Measurements from ENCODE around the gene NUP188. TPM values are rescaled to one million over a fixed set of nuclear protein-coding genes. Genes with fewer than 3 reads are reported as not detected.

NUP188 gene
- total and polyA plus RNA-seq, 2 of the 13 experiments (the other 11 are each of a cell fraction or from before 2014, with no cell fraction given) = 28.0 to 38.5 TPM

DNA sequence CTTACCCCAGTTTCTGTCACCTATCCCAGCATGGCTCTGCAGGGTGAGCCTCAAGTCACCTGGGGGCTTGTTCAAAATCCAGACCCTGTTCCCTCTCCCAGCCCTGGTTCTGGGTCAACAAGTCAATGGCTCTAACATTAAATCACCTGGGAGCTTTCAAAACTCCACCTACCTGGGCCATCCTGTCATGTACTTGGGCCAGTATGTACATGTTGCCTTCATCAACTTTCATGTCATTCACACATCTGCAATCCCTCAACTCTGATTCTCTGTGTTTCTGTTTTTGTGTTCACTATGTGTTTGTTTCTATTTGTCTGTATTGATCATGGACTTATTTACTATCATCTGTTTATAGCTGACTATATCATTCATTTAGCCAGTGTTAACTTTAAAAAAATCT lies 82.7 kb downstream of the NUP188 start (continued):
- no peak for TF ChIP-seq NONO (IDR thresholded peaks at IDR 0.05)
- TF ChIP-seq NONO (CRISPR knock-in tag; conservative IDR thresholded peaks at IDR 0.05) = no peak
- no peak for TF ChIP-seq ZZZ3 (CRISPR knock-in tag; IDR thresholded peaks at IDR 0.05; ENCODE audit: borderline replicate concordance)
- TF ChIP-seq NPAS2 (CRISPR knock-in tag; IDR thresholded peaks at IDR 0.05; ENCODE audit: borderline replicate concordance) = no peak
- no peak for TF ChIP-seq MAF1 (CRISPR knock-in tag; IDR thresholded peaks at IDR 0.05; ENCODE audit: borderline replicate concordance)
- TF ChIP-seq ZNF329 (CRISPR knock-in tag; IDR thresholded peaks at IDR 0.05; ENCODE audit: low read depth) = no peak
- TF ChIP-seq, protein P1, sequence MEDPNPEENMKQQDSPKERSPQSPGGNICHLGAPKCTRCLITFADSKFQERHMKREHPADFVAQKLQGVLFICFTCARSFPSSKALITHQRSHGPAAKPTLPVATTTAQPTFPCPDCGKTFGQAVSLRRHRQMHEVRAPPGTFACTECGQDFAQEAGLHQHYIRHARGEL (CRISPR knock-in tag; IDR thresholded peaks at IDR 0.05) = no peak
- no peak for TF ChIP-seq ZNF230 (CRISPR knock-in tag; IDR thresholded peaks at IDR 0.05)

DNA sequence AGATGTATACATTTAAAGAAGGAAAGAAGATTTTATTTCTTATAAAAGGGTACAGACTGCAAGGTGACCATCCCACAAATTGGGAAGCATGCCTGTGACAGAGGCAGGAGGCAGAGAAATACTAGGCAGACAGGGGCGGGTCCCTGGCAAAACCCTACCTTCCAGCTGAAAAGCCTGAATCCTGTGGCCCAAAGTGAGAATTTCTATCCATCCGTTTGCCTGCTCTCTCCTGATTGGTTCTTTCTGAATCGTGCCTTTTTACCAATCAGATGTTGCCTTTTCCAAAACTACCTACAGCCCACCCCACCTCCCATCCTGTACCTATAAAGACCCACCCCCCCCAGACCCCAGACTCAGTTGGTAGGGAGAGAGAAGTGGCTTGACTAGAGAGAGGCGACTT lies 84.0 kb downstream of the NUP188 start:
- FAIRE-seq = no peak
- BruUV-seq (replicated peaks) = no TSS peak
- CTCF ChIA-PET (ENCODE audit: low intra/inter-chr PET ratio, low total read pairs) = no interaction called here

More for the DNA sequence above, 84.0 kb downstream of the NUP188 start:
- no peak overlapping the region for H3K4me2 ChIP-seq (ENCODE audit: low read depth, low read length)
- H3K4me1 ChIP-seq (ENCODE audit: insufficient read depth, low read length) = peaks cover 39% of the 10 kb centered on the region
- in situ Hi-C loops (cut with HindIII; ENCODE audit: extremely low pct_ligation_motif_present, low pct_unique_long_range_greater_than_20kb) = no loop called here
- H3K4me3 ChIP-seq (replicated peaks in 1 of 3; ENCODE audit: insufficient read depth in 1 of 3, low read depth in 2 of 3, low read length in 3 of 3) = no peak overlapping the region
- no peak for DNase-seq (ENCODE audit: low spot score)
- no peaks in the 10 kb centered on the region for H3K9me3 ChIP-seq (ENCODE audit: low read length)
- no peak for ATAC-seq
- WGBS (ENCODE audit: low lambda C conversion rate) = 59% methylated on average over 4 of the region's 4 CpGs
- TF ChIP-seq, protein P2, sequence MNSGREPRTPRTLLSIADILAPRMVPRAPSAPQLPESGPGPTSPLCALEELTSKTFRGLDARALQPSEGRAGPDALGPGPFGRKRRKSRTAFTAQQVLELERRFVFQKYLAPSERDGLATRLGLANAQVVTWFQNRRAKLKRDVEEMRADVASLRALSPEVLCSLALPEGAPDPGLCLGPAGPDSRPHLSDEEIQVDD (CRISPR knock-in tag; IDR thresholded peaks at IDR 0.05; ENCODE audit: borderline replicate concordance) = no peak
- no peak for TF ChIP-seq ZNF772 (CRISPR knock-in tag; IDR thresholded peaks at IDR 0.05)
- TF ChIP-seq, protein P1 (CRISPR knock-in tag; IDR thresholded peaks at IDR 0.05) = no peak
- no peak for TF ChIP-seq YEATS4 (CRISPR knock-in tag; IDR thresholded peaks at IDR 0.05; ENCODE audit: borderline replicate concordance)
- no peak for TF ChIP-seq ZNF790 (CRISPR knock-in tag; IDR thresholded peaks at IDR 0.05; ENCODE audit: borderline replicate concordance)
- no peak for TF ChIP-seq ZNF292 (CRISPR knock-in tag; IDR thresholded peaks at IDR 0.05; ENCODE audit: borderline replicate concordance, low read depth)
- no peak for TF ChIP-seq ATM (IDR thresholded peaks at IDR 0.05; ENCODE audit: borderline replicate concordance)
- TF ChIP-seq ZSCAN30 (CRISPR knock-in tag; IDR thresholded peaks at IDR 0.05) = no peak
- TF ChIP-seq ZIK1 (CRISPR knock-in tag; IDR thresholded peaks at IDR 0.05; ENCODE audit: borderline replicate concordance, low read depth) = no peak
- no peaks in the 10 kb centered on the region for H3K27me3 ChIP-seq (ENCODE audit: control insufficient read depth in 1 of 2, insufficient read depth in 2 of 2, low read length in 2 of 2)
- intact Hi-C loops (cut with micrococcal nuclease; ENCODE audit: unreplicated experiment) = no loop called here
- H2AFZ ChIP-seq (ENCODE audit: low read length) = no peak overlapping the region
- H3K27ac ChIP-seq (ENCODE audit: extremely low read length, insufficient read depth, low read length) = no peak overlapping the region
- no peak overlapping the region for H3K9ac ChIP-seq (ENCODE audit: insufficient read depth, low read depth, low read length)
- H3K36me3 ChIP-seq (replicated peaks in 1 of 2; ENCODE audit: control insufficient read depth in 1 of 2, insufficient read depth in 2 of 2, low read length in 2 of 2) = no peaks in the 10 kb centered on the region
- H4K20me1 ChIP-seq (ENCODE audit: insufficient read depth, low read length) = peaks cover 5% of the 10 kb centered on the region; the same call in 1 of the 2 replicates
- peaks cover 10% of the 10 kb centered on the region for H3K79me2 ChIP-seq (ENCODE audit: insufficient read depth, low read length)
- POLR2A ChIA-PET = no interaction called here

Measured in HepG2 (cell line).